ENCODE data around the gene RAB33B.

RAB33B gene

DNA sequence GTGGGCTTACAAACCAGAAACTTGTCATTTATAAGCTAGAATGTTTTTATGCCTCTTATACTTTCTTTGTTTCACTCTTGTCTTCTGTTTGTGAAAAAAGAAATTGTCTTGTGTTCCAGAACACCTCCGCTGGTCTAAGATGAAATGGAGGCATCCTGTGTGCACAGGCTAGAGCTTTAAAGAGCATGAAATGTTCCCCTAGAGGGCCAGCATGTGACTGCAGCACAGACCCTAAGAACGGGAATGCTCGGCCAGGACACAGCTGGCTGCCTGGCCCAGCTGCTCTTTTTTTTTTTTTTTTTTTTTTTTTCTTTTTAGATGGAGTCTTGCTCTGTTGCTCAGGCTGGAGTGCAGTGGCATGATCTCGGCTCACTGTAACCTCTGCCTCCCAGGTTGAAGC, 68.5 kb downstream of the RAB33B start:
- no peak overlapping the region for H3K9ac ChIP-seq (ENCODE audit: insufficient read length)
- no peaks in the 10 kb centered on the region for H3K9me3 ChIP-seq (ENCODE audit: low read depth, low read length)
- peaks cover 95% of the 10 kb centered on the region for H3K36me3 ChIP-seq (ENCODE audit: insufficient read depth, low read length)
- H3K4me3 ChIP-seq, result no peak overlapping the region
- no peak overlapping the region for H3K27ac ChIP-seq
- no peak for TF ChIP-seq POLR2AphosphoS5 (IDR thresholded peaks at IDR 0.05; ENCODE audit: borderline replicate concordance, low read depth, low read length)
- no peak for TF ChIP-seq EZH2 (IDR thresholded peaks at IDR 0.05)
- TF ChIP-seq FOXP2 (optimal IDR thresholded peaks at IDR 0.05; ENCODE audit: control extremely low read depth, extremely low read length, insufficient read depth), result no peak
- no peak for DNase-seq (ENCODE audit: low read depth, low spot score)

DNA sequence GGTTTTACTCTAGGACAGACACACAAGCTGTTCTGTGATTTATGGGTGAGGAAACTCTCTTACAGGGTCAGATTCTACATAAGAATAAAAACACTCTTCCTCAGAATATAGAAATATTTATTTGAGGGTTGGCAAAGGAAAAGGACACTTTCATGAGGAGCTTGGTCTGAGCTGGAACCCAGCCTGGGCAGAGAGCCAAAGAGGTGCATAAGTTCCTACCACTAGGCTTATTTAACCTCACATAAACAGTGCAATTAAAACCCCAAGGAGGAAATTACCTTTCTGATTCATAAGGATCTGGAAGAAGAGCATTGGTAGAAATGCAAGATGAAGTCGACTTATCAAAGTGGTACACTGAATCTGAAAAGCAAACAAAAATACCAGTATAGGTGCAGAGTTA, 69.2 kb downstream of the RAB33B start:
- no peak for DNase-seq (ENCODE audit: low read depth, low spot score)

DNA sequence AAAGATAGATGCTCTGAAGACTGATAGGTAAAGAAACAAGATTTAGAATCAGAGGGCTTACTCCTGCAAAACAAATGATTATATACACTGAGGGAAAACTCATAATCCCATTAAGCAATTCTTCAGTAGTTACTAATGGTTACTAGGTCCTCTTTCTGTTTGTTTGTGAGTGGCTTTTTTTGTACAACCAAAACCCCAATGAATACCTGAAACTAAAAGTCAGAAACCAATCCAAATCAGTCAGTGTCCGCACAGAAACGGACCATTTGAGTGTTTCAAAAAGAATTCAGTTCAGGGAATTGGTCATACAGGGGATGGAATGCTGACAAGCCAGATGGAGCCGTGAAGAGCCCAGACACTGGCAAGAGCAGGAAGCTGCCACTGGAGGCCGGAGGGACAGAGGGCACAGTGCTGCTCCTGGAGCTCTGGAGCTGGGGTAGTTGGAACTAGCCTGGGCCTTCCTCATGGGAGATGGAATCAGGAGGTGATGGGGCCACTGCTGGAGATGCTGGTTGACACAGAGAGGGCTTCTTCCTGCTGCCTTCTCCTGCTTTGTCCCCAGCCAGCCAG, 70.2 kb downstream of the RAB33B start:
- Histone ChIP-seq H3K27ac (no peak overlapping the region), H3K36me3 (ENCODE audit: insufficient read depth, low read length) (peaks cover 95% of the 10 kb centered on the region), H3K4me3 (no peak overlapping the region), H3K9me3 (ENCODE audit: low read depth, low read length) (no peaks in the 10 kb centered on the region), H3K9ac (ENCODE audit: insufficient read length) (no peak overlapping the region)
- no peak for TF ChIP-seq POLR2AphosphoS5 (IDR thresholded peaks at IDR 0.05; ENCODE audit: borderline replicate concordance, low read depth, low read length)
- TF ChIP-seq EZH2 (IDR thresholded peaks at IDR 0.05), result no peak
- no peak for TF ChIP-seq FOXP2 (optimal IDR thresholded peaks at IDR 0.05; ENCODE audit: control extremely low read depth, extremely low read length, insufficient read depth)
- DNase-seq (ENCODE audit: low read depth, low spot score), result no peak

More for the DNA sequence above, 69.2 kb downstream of the RAB33B start:
- Histone ChIP-seq H3K4me3 (no peak overlapping the region), H3K9me3 (ENCODE audit: low read depth, low read length) (no peaks in the 10 kb centered on the region), H3K9ac (ENCODE audit: insufficient read length) (no peak overlapping the region), H3K36me3 (ENCODE audit: insufficient read depth, low read length) (peaks cover 95% of the 10 kb centered on the region), H3K27ac (no peak overlapping the region)
- no peak for TF ChIP-seq FOXP2 (optimal IDR thresholded peaks at IDR 0.05; ENCODE audit: control extremely low read depth, extremely low read length, insufficient read depth)
- no peak for TF ChIP-seq EZH2 (IDR thresholded peaks at IDR 0.05)
- TF ChIP-seq POLR2AphosphoS5 (IDR thresholded peaks at IDR 0.05; ENCODE audit: borderline replicate concordance, low read depth, low read length), result no peak

DNA sequence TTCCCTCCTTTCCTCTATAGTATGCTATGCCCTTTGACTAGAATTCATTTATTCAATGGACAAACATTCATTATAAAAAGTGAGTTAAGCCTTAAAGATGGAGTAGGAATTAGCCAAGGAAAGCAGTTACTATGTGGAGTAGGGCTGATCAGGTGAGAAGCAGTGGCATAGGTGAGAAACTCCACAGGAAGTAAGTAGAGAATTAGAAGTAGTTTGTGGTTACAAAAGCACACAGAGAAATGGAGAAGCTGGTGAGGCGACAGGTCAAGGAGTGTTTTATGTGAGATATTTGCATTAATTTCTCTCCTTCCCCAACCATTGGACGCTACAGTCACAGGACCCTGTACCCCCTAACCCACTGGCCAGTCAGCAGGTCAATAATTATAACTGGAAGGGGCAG, 71.5 kb downstream of the RAB33B start:
- DNase-seq (ENCODE audit: low read depth, low spot score), result no peak
- no peak overlapping the region for H3K9ac ChIP-seq (ENCODE audit: insufficient read length)
- no peaks in the 10 kb centered on the region for H3K9me3 ChIP-seq (ENCODE audit: low read depth, low read length)
- H3K27ac ChIP-seq, result no peak overlapping the region
- peaks cover 95% of the 10 kb centered on the region for H3K36me3 ChIP-seq (ENCODE audit: insufficient read depth, low read length)
- no peak overlapping the region for H3K4me3 ChIP-seq
- TF ChIP-seq POLR2AphosphoS5 (IDR thresholded peaks at IDR 0.05; ENCODE audit: borderline replicate concordance, low read depth, low read length) (no peak), EZH2 (IDR thresholded peaks at IDR 0.05) (no peak), FOXP2 (optimal IDR thresholded peaks at IDR 0.05; ENCODE audit: control extremely low read depth, extremely low read length, insufficient read depth) (no peak)

Data from SK-N-MC (cell line).